ENCODE measurements around the gene HLA-G. TPM values are rescaled to one million over a fixed set of nuclear protein-coding genes. Genes with fewer than 3 reads are reported as not detected.

Gene HLA-G
- total RNA-seq, 1 donor from 2014 or later = 8.5 TPM

DNA sequence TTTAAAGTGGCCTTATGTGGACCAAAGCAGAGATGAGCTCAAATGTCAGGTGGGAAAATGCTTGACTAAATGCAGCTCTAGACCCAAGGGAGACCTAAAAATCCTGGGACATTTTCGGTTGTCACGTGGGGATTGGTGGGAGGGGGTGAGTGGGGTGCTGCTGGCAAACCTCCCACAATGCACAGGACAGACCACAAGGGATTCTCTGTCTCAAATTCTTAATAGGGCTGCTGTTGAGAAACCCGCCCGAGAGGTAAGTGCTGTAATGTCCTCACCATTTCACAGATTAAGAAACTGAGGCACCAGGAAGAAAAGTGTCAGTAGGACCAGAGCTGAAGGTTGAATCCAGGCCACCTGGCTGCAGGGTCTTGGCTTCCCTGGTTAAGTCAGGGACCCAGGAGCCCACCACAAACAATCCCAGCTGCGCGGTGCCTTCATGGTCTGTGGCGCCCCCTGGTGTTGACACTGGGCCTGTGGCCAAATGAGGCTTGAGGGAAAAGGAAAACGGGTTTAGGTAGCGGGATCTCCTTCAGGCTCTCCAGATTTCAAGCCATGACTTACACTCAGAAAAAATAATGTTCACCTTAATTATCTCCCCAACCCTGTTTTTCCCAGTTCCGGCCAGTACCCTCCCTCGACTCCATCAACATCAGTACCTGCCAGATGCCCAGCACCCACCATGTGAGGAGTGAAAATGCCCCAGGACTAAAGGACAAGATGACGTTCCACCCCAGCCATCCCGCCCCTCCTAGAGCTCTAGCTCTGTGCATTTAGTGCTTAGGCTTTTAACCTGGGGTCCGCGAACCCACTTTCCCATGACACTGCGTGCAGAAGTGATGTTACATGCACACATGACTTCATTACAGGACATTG, 7.2 kb downstream of the HLA-G start:
- POLR2A ChIA-PET = interaction anchor here (1.6 kb wide), 1 partner anchor 97 kb away, joined by 7 read pairs; no protein-coding TSS in a partner anchor
- H3K27me3 Mint-ChIP-seq = peaks cover 67% of the 10 kb centered on the region

GRCh38 chr6:29839917-29840316, 12.3 kb downstream of the HLA-G start:
- H3K27ac Mint-ChIP-seq = no peak overlapping the region
- no peak overlapping the region for H3K4me3 Mint-ChIP-seq
- intact Hi-C loops (cut with micrococcal nuclease) = no loop called here
- peaks cover 10% of the 10 kb centered on the region for H3K9me3 Mint-ChIP-seq
- ATAC-seq (ENCODE audit: low read depth) (no peak), DNase-seq (no peak)
- H3K27me3 Mint-ChIP-seq = peaks cover 47% of the 10 kb centered on the region
- no peaks in the 10 kb centered on the region for H3K4me1 Mint-ChIP-seq
- no peak for TF ChIP-seq CTCF (IDR thresholded peaks at IDR 0.05)
- ChIA-PET CTCF (interaction anchor here (1.5 kb wide), 1 partner anchor 102 kb away, joined by 5 read pairs; no protein-coding TSS in a partner anchor), POLR2A (no interaction called here)
- no peaks in the 10 kb centered on the region for H3K36me3 Mint-ChIP-seq (ENCODE audit: low read depth)

More for the DNA sequence above, 7.2 kb downstream of the HLA-G start:
- DNase-seq (peak; percentile 45), ATAC-seq (ENCODE audit: low read depth) (peak; percentile 40)
- no peak overlapping the region for H3K4me3 Mint-ChIP-seq
- H3K36me3 Mint-ChIP-seq (ENCODE audit: low read depth) = no peaks in the 10 kb centered on the region
- TF ChIP-seq CTCF (IDR thresholded peaks at IDR 0.05) = no peak
- H3K27ac Mint-ChIP-seq = no peak overlapping the region
- CTCF ChIA-PET = interaction anchor here (0.7 to 3.9 kb wide), 15 partner anchors 24 to 185 kb away, joined by 3 to 66 read pairs (median 5); no protein-coding TSS in a partner anchor
- H3K9me3 Mint-ChIP-seq = no peaks in the 10 kb centered on the region
- H3K4me1 Mint-ChIP-seq = no peaks in the 10 kb centered on the region
- intact Hi-C loops (cut with micrococcal nuclease) = loop anchor here (1.0 to 2.0 kb wide), 3 partner anchors 96 to 184 kb away; no protein-coding TSS in a partner anchor

DNA sequence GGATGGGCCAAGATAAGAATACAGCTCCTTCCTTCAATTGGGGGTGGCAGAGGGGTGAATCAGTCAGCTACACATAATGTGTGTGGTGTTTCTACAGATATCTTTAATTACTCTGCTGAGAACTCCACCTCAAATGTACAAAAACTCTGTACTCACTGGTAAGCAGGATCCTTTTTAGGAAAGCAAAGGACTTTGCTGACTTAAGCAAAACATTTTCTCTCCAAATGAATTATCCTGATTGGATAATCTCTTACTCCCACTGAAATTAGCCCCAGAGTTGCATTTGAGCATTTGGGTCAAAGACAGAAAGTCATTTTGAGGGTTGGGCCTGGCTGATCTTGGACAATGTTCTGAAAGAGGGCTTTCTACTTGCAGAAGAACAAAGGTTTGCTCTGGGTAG, 13.4 kb downstream of the HLA-G start:
- H3K4me1 Mint-ChIP-seq = no peaks in the 10 kb centered on the region
- no peaks in the 10 kb centered on the region for H3K36me3 Mint-ChIP-seq (ENCODE audit: low read depth)
- no peak overlapping the region for H3K27ac Mint-ChIP-seq
- TF ChIP-seq CTCF (IDR thresholded peaks at IDR 0.05) = no peak
- H3K27me3 Mint-ChIP-seq = peaks cover 44% of the 10 kb centered on the region
- ChIA-PET POLR2A (no interaction called here), CTCF (interaction anchor here (1.5 kb wide), 1 partner anchor 103 kb away, joined by 5 read pairs; no protein-coding TSS in a partner anchor)
- ATAC-seq (ENCODE audit: low read depth) (no peak), DNase-seq (no peak)
- H3K4me3 Mint-ChIP-seq = no peak overlapping the region
- peaks cover 12% of the 10 kb centered on the region for H3K9me3 Mint-ChIP-seq
- intact Hi-C loops (cut with micrococcal nuclease) = no loop called here

- peaks cover 43% of the 10 kb centered on the region for H3K27me3 Mint-ChIP-seq
- ATAC-seq (ENCODE audit: low read depth) (no peak), DNase-seq (no peak)
- peaks cover 8% of the 10 kb centered on the region for H3K4me1 Mint-ChIP-seq
- no peak overlapping the region for H3K4me3 Mint-ChIP-seq
- no peaks in the 10 kb centered on the region for H3K36me3 Mint-ChIP-seq (ENCODE audit: low read depth)
- intact Hi-C loops (cut with micrococcal nuclease) = no loop called here
- peaks cover 12% of the 10 kb centered on the region for H3K9me3 Mint-ChIP-seq
- ChIA-PET CTCF (no interaction called here), POLR2A (no interaction called here)
- TF ChIP-seq CTCF (IDR thresholded peaks at IDR 0.05) = no peak
- H3K27ac Mint-ChIP-seq = no peak overlapping the region
Observed at GRCh38 chr6:29845405-29846006, 17.9 kb downstream of the HLA-G start.

Measured in activated B cell treated with CpG ODN at 0.5 μM for 24 hours (primary cell).